Activated CD4-positive, alpha-beta T cell treated with anti-CD3 and anti-CD28 coated beads, Interleukin-2, amount 50 U/mL, for 1 hour (primary cell): ENCODE measurements around the gene SYF2.

Experiments used
- DNase-seq: peaks from one replicate; pipeline ENCODE4 v3.0.0-alpha.2; 2020

Gene SYF2

DNA sequence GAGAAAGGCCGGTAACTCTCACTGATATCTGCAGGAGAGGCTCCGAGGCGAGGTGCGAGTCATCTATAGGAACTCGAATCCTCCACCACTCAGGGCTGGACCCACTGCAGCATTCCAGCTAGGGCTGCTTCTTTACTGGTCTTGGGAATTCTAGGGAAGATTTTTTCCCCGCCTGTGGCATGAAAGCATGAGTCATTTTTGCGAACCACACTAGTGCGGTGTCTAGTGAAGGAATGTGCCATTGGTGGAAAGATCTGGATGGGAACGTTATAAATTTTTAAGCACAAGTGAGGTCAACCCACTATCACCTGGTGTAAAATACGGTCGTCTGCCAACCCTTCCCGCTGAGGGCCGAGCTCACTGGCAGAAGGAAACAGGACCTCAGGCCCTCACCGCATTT, 49.7 kb downstream of the SYF2 start:
- no peak for DNase-seq

DNA sequence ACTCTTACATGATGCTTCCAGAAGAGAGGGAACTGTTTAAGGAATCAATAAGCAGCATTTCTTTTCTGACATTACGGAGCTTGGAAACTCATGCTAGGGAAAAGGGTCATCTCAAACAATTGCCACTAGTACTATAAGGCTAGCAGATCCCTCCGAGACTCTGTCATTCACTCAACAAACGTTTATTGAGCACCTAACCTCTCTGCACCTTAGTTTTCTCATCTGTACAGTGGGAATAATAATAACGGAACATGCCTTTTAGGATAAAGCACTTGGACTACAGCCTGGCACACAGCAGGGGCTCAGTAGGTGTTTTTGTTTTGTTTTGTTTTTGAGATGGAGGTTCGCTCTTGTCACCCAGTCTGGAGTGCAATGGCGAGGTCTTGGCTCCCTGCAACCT, 51.3 kb downstream of the SYF2 start:
- DNase-seq = no peak

DNA sequence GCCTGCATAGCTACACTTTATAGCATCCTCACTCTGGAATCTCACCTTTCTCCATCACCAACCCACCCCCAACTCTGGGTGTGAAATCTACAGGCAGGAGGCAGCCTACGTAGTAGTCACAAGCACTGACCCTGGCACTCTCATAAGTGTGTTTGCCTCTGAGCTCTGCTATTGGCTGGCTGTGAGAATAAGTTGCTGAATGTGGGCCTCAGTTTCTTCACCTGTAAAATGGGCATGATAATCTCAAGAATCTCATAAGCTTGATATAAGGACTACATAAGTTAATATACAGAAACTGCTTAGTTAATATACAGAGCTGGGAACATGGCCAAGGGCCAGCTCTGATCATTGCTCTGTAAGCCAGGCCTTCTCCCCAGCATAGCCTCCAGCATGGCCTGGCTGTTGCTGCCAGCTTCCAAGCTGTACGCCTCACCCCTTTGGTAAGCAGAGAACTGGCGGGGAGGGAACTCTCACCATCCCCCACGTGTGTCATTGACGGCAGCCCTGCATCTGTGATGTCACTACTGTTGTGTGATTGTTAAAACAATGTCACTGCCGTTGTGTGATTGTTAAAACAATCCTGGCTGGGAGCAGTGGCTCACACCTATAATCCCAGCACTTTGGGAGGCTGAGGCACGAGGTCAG, 53.3 kb downstream of the SYF2 start:
- DNase-seq = no peak

DNA sequence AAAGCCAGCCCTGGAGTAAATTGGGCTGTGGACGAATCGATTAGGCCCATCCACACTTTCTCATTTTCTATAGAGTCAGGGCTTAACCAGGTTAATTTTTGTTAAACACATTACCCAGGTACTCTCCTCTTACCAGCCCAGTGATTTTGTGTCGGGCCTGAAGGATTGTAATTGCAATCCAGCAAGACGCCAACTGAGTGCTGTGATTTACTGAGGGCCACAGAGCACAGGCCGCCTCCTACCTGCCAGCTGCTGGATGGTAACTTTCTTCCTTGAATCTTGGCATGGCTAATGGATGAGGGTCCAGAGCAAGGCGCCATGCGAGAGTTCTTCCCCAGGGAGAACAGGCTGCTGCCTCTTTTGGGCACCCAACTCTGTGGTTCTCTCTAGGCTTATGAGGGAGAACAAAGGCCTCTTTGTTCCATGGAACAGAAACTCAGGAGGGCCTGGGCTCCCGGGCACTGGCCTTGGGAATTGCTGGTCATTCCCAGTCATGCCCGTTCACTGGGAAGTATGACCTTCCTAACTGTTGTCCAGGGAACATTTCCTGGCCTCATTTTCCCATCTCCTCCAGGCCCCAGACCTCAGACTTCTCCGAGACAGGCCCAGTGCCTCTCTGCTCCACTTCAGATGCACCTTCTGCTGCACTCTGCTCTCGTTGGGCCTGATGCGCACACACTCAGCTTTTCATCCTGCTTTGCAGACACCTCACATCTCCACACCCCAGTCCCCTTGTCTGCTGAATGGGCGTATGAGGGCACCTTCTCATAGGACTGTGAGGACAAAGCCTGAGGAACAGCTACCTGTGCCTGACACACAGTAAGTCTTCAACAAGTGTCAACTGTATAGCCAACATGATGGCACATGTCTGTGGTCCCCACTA, 57.3 kb downstream of the SYF2 start:
- DNase-seq = no peak

DNA sequence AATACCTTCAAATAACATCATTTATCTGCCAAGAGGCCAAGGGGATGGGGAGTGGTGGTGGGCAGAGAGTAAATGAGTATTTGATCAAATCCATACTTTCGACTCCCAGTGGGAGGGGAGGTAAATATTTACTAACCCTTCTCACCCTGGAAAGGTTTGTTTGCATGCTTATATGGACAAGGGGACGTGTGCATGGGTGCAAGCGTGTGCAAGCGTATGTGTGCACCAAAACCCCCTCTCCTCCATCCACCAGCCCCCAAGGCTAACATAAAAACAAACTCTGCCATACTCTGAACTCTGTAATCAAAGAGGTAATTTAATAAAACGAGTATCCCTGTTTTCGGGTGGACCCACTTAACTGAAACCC, 58.0 kb downstream of the SYF2 start:
- no peak for DNase-seq

DNA sequence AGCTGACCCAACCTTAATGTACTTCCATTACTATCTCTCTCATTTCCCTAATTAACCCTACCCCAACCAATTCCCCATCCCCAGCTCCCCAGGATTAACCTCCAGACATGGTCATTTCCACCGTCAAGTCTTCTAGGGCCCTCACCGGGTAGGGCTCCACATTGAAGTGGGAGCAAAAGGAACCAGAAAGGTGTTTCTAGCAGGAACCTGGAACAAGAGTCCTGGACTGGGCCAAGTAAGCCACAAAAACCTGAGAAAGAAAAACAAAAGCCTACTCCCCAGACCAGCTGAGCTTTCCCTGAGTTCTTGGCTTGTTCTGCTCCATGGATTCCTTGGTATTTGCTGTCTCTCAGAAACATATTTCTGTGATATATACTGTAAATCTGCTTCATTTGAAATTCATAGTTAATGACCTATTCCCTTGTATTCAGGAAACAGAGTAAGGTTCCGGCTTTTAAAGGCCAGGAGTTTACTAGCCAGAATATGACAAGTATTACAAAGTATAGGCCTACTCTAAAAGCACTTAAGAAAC, 58.4 kb downstream of the SYF2 start:
- no peak for DNase-seq
